NB4 (cell line): ENCODE measurements around the gene FAM111A.

Experiments used
- DNase-seq: peaks from one replicate; pipeline ENCODE4 v3.0.0; 2010; ENCODE audit warnings: low read depth
- H3K4me3 ChIP-seq: one replicate; pipeline ENCODE4 v1.5.1; 2011; ENCODE audit warnings: mild to moderate bottlenecking, low read depth, low read length, moderate library complexity
- MYC ChIP-seq: IDR thresholded peaks from 2 replicates; pipeline ENCODE4 v1.6.1; 2011; ENCODE audit warnings: low read depth, low read length
- POLR2A ChIP-seq: IDR thresholded peaks from 2 replicates; pipeline ENCODE4 v1.6.1; 2011; ENCODE audit warnings: mild to moderate bottlenecking; ENCODE audit not compliant: insufficient read length; ENCODE audit errors: extremely low read depth
- TF ChIP-seq, protein P1 (sequence below): IDR thresholded peaks from one replicate; pipeline ENCODE4 v1.5.1; 2012; ENCODE audit warnings: low read depth, low read length
- TF ChIP-seq, protein P2 (sequence below): IDR thresholded peaks from 2 replicates; pipeline ENCODE4 v1.6.1; 2011; ENCODE audit warnings: low read depth, low read length

The FAM111A gene

DNA sequence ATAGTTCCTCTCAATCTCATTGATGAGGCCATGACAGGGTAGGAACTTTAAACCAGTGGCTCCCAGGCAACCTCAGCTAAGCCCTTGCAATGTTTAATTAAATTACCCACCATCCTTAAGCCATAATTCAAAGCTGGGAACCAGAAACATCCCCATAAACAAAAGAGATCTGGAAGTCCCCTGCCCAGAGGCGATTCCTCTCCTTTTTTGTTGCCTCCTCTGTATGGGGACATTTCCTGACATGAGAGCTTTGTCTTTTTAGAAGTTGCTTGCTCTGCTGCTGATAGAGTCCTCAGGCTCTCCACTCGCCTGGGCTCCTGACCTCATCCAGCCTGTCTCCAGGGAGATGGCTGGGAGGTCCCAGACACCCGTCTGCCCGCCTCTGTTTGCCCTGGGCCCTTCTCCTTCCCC is 32.4 kb downstream of the FAM111A start:
- TF ChIP-seq POLR2A (no peak), MYC (no peak)
- TF ChIP-seq, protein P1, sequence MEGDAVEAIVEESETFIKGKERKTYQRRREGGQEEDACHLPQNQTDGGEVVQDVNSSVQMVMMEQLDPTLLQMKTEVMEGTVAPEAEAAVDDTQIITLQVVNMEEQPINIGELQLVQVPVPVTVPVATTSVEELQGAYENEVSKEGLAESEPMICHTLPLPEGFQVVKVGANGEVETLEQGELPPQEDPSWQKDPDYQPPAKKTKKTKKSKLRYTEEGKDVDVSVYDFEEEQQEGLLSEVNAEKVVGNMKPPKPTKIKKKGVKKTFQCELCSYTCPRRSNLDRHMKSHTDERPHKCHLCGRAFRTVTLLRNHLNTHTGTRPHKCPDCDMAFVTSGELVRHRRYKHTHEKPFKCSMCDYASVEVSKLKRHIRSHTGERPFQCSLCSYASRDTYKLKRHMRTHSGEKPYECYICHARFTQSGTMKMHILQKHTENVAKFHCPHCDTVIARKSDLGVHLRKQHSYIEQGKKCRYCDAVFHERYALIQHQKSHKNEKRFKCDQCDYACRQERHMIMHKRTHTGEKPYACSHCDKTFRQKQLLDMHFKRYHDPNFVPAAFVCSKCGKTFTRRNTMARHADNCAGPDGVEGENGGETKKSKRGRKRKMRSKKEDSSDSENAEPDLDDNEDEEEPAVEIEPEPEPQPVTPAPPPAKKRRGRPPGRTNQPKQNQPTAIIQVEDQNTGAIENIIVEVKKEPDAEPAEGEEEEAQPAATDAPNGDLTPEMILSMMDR: no peak
- TF ChIP-seq, protein P2, sequence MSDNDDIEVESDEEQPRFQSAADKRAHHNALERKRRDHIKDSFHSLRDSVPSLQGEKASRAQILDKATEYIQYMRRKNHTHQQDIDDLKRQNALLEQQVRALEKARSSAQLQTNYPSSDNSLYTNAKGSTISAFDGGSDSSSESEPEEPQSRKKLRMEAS: no peak
- no peak for DNase-seq
- no peak overlapping the region for H3K4me3 ChIP-seq

DNA sequence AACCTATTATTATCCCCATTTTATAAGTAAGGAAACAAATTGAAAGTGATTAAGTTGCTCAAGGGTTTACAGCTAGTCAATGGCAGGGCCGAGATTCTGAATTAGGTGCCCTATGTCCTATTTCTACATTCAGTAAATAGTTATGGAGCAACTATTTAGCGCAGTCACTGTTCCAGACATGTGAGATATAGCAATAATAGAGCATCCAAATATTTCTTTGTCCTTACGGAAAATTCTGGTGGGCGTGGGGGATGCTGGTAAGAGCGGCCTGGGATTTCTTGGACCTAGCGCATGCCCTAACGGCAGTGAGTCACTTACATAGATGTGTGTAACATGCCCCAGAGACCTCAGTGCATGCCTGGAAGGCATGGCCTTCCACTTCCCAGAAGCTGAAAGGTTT is 33.7 kb downstream of the FAM111A start:
- no peak for DNase-seq
- TF ChIP-seq, protein P1: no peak
- TF ChIP-seq MYC (no peak), POLR2A (no peak)
- TF ChIP-seq, protein P2: no peak
- H3K4me3 ChIP-seq: no peak overlapping the region

DNA sequence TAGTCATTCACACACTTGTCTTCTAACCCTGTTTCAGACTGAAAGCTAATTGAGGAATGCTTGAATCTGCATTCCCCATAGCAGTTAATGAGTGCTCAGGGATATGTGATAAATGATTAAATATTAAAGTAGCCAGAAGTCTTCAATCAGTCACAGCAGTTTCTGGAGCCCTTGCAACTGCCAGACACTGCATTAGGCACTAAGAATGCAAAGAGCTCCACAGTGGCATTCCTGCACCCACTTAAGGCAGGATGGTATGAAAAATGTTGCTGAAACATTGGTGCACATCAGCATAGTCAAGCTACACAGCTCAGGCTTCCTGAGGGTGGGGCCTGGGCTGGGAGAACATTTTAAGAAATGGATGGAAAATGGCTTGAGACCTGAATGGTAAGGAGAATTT is 35.7 kb downstream of the FAM111A start:
- TF ChIP-seq POLR2A (no peak), MYC (no peak)
- TF ChIP-seq, protein P2: no peak
- TF ChIP-seq, protein P1: no peak
- H3K4me3 ChIP-seq: no peak overlapping the region
- DNase-seq: no peak

DNA sequence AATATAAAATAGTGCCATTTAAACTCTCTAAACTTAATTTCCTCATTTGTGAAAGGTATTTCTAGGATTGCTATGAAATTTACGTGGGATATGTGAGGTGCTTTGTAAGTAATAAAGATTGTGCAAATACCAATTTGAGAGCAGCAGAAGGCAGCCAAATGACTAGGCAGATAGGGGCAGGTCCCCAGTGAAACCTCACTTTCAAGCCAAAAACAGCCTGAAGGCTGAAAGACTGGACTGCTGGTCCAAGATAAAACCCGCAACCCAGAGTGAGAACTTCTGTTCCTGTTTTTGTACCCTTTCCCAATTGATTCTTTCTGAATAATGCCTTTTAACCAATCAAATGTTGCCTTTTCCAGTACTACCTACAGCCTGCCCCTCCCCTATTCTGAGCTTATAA is 36.5 kb downstream of the FAM111A start:
- no peak for DNase-seq
- no peak overlapping the region for H3K4me3 ChIP-seq
- TF ChIP-seq, protein P2: no peak
- no peak for TF ChIP-seq MYC
- TF ChIP-seq POLR2A: no peak
- TF ChIP-seq, protein P1: no peak

DNA sequence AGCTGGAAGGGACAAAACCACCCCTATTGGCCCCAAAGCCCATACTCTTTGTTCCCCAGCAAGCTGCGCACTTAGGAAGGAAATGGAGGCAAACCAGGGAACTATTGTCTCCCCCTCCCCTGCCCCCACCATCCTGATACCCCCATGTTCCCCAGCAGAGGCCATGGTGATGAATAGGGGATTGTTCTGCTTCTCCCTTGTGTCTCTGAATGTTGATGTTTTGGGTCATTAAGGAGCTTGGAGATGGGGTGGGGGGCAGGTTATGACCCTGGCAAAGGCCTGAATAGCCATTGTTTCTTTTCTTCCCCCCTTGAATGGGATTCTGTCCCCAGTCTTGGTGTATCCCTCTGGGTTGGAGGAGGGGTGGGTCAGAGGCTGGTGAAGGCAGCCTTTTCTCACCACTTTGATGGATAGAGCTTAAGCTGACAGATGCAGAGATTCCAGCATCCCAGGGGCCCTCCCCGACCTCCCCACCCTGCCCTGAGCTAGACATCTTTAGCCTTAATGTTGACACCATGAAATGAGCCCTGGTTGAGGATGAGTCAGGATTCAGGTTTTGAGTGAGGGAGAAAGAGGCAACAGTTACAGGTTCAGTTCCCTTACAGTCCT is 37.6 kb downstream of the FAM111A start:
- no peak for DNase-seq
- TF ChIP-seq POLR2A (no peak), MYC (no peak)
- TF ChIP-seq, protein P2: no peak
- TF ChIP-seq, protein P1: no peak
- no peak overlapping the region for H3K4me3 ChIP-seq

DNA sequence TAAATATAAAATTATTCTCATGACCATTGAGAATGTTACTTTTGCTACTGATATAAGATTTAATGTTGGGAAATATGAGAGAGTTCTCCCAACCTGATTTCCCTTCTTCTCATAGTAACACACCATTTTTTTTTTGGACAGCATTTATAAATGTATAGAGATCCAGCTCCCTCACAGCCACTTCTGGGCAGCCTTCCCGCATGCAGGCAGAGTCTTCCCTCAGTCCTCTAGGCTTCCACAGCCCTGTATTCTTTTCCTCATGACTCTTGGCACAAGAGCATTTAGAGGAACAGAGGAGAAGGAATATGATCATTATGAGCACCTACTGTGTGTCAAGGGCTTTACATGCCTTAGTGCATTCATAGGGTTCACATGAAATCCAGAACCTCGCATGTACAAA is 38.3 kb downstream of the FAM111A start:
- TF ChIP-seq POLR2A (no peak), MYC (no peak)
- TF ChIP-seq, protein P2: no peak
- TF ChIP-seq, protein P1: no peak
- H3K4me3 ChIP-seq: no peak overlapping the region
- no peak for DNase-seq
